ENCODE measurements around the gene SLC4A8.

The SLC4A8 gene

DNA sequence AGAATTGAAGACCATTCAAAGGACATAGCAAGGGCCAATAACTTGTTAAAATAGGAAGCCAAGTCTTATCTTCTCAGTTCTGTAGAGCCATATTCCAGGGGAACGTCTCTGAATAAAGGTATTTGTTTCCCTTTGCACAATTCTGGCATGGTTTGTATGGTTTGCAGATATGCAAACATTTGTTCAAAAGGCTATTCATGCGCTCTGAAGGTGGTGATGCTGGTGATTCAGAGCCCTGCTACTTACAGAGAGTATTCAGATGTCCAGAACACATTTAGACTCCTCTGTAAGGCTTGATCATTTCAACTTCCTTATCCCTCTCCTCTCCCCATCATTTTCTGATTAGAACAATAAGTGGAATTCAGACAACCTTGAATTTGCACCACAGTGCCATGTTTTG is 35.9 kb downstream of the SLC4A8 start:
- Histone ChIP-seq H3K4me3 (ENCODE audit: low read depth in 1 of 2, low read length in 2 of 2) (no peak overlapping the region), H3K9me3 (ENCODE audit: control insufficient read depth in 1 of 2, low read length in 2 of 2) (no peaks in the 10 kb centered on the region), H3K36me3 (ENCODE audit: control insufficient read depth in 1 of 2, insufficient read depth in 2 of 2, low read length in 2 of 2) (no peaks in the 10 kb centered on the region), H3K4me1 (ENCODE audit: control insufficient read depth in 1 of 2, insufficient read depth in 2 of 2, low read length in 2 of 2) (no peaks in the 10 kb centered on the region), H3K27me3 (ENCODE audit: low read depth, low read length) (no peaks in the 10 kb centered on the region), H3K27ac (ENCODE audit: low read length) (no peak overlapping the region)

DNA sequence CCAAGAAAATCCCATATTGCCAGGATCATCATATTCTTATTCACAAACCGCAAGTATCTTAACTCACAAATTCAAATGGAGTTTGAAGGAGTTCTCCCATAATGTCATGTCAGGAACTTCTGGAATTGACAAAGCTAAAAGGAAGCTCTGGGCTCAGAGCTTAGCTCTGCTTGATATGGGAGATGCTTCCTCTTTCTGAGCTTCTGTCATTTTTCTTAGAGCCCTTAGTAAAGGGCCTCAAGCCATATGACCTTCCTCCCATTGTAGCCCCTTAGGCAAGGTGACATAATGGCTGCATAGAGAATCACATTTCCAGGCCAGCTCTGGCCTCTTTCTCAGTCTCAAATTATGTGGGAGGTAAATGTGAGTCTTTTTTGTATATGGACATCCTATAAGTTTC is 40.9 kb downstream of the SLC4A8 start:
- Histone ChIP-seq H3K4me3 (ENCODE audit: low read depth in 1 of 2, low read length in 2 of 2) (no peak overlapping the region), H3K9me3 (ENCODE audit: control insufficient read depth in 1 of 2, low read length in 2 of 2) (no peaks in the 10 kb centered on the region), H3K36me3 (ENCODE audit: control insufficient read depth in 1 of 2, insufficient read depth in 2 of 2, low read length in 2 of 2) (no peaks in the 10 kb centered on the region), H3K4me1 (ENCODE audit: control insufficient read depth in 1 of 2, insufficient read depth in 2 of 2, low read length in 2 of 2) (no peaks in the 10 kb centered on the region), H3K27me3 (ENCODE audit: low read depth, low read length) (no peaks in the 10 kb centered on the region), H3K27ac (ENCODE audit: low read length) (no peak overlapping the region)

DNA sequence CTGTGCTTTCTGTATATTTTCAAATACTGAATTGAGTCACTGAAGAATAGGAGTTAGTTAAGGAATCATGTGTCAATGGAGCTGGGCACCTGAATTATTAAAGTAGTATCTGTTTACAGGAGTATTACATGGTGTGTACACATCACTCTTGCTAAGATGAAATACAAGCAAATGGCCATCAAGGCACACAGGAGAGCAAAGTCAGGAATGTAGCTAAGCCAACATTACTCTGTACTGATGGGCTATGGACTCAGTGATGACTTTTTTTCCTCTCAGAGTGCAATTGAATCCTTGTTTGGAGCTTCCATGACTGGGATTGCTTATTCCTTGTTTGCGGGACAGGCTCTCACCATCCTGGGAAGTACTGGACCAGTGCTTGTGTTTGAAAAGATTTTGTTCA is 45.5 kb downstream of the SLC4A8 start:
- Histone ChIP-seq H3K4me3 (ENCODE audit: low read depth in 1 of 2, low read length in 2 of 2) (no peak overlapping the region), H3K27me3 (ENCODE audit: low read depth, low read length) (no peaks in the 10 kb centered on the region), H3K4me1 (ENCODE audit: control insufficient read depth in 1 of 2, insufficient read depth in 2 of 2, low read length in 2 of 2) (no peaks in the 10 kb centered on the region), H3K9me3 (ENCODE audit: control insufficient read depth in 1 of 2, low read length in 2 of 2) (no peaks in the 10 kb centered on the region), H3K27ac (ENCODE audit: low read length) (no peak overlapping the region), H3K36me3 (ENCODE audit: control insufficient read depth in 1 of 2, insufficient read depth in 2 of 2, low read length in 2 of 2) (peaks cover 0 to under 1% of the 10 kb centered on the region in 2 donors)

DNA sequence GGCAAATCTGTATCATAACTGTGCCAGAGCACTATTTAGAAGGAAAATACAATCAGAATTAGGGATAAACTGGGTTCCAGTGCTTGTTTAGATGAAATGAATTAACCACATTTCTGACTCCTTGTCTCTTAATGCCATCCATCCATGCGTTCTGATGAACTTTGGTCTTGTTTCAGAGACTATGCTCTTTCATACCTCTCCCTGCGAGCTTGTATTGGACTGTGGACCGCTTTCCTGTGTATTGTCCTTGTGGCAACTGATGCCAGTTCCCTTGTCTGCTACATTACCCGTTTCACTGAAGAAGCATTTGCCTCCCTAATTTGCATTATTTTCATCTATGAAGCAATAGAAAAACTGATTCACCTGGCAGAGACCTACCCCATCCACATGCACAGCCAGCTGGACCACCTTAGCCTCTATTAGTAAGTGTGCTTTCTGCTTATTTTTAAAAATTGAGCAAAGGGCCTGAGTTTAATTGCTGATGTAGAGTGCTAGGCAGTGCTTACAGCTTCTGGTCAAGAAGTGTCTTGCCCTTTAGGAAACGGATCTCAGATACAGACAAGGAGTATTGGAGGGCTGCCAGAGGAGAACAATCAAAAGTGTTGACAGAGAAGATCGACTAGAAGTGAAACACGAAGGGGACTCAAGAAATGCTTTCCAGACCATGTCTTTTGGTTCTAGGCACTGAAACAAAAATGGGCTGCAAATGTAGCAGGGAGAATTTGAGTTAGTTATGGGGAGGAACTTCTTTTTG is 46.7 kb downstream of the SLC4A8 start:
- H3K9me3 ChIP-seq (ENCODE audit: control insufficient read depth in 1 of 2, low read length in 2 of 2), result no peaks in the 10 kb centered on the region
- H3K36me3 ChIP-seq (ENCODE audit: control insufficient read depth in 1 of 2, insufficient read depth in 2 of 2, low read length in 2 of 2), result peaks cover 0 to 3% of the 10 kb centered on the region in 2 donors
- H3K4me3 ChIP-seq (ENCODE audit: low read depth in 1 of 2, low read length in 2 of 2), result no peak overlapping the region
- H3K4me1 ChIP-seq (ENCODE audit: control insufficient read depth in 1 of 2, insufficient read depth in 2 of 2, low read length in 2 of 2), result no peaks in the 10 kb centered on the region
- no peaks in the 10 kb centered on the region for H3K27me3 ChIP-seq (ENCODE audit: low read depth, low read length)
- no peak overlapping the region for H3K27ac ChIP-seq (ENCODE audit: low read length)

DNA sequence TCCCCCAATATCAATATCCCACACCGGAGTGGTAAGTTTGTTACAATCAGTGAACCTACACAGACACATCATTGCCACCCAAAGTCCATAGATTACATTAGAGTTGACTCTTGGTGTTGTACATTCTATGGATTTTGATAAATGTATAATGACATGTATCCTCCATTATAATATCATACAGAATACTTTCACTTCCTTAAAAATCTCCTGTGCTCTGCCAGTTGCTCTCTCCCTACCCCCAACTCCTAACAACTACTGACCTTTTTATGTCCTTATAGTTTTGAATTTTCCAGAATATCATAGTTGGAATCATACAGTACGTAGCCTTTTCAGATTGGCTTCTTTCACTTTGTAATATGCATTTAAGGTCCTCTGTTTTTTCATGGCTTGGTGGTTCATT is 48.4 kb downstream of the SLC4A8 start:
- no peak overlapping the region for H3K4me3 ChIP-seq (ENCODE audit: low read depth in 1 of 2, low read length in 2 of 2)
- H3K36me3 ChIP-seq (ENCODE audit: control insufficient read depth in 1 of 2, insufficient read depth in 2 of 2, low read length in 2 of 2), result peaks cover 0 to 3% of the 10 kb centered on the region in 2 donors
- H3K9me3 ChIP-seq (ENCODE audit: control insufficient read depth in 1 of 2, low read length in 2 of 2), result no peaks in the 10 kb centered on the region
- H3K27ac ChIP-seq (ENCODE audit: low read length), result no peak overlapping the region
- H3K27me3 ChIP-seq (ENCODE audit: low read depth, low read length), result no peaks in the 10 kb centered on the region
- H3K4me1 ChIP-seq (ENCODE audit: control insufficient read depth in 1 of 2, insufficient read depth in 2 of 2, low read length in 2 of 2), result no peaks in the 10 kb centered on the region

DNA sequence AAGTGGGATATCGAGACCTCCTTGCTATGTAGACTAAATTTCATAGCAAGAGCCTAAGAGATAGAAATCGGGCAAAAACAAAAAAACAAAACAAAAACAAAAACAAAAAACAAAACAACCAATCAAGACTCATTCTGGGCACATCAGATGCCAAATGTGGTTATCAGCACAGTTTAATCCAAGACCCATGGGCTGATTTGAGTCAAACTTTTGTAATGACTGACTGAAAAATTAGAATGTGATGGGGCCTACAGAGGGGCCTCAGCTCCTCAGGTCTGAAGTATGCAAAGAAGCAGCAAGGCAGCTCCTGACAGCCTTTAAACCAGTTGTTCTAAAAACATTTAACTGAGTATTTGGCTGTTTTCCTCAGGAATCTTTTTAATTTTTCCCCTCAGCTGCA is 49.3 kb downstream of the SLC4A8 start:
- Histone ChIP-seq H3K27me3 (ENCODE audit: low read depth, low read length) (no peaks in the 10 kb centered on the region), H3K4me1 (ENCODE audit: control insufficient read depth in 1 of 2, insufficient read depth in 2 of 2, low read length in 2 of 2) (no peaks in the 10 kb centered on the region), H3K27ac (ENCODE audit: low read length) (no peak overlapping the region), H3K9me3 (ENCODE audit: control insufficient read depth in 1 of 2, low read length in 2 of 2) (no peaks in the 10 kb centered on the region), H3K4me3 (ENCODE audit: low read depth in 1 of 2, low read length in 2 of 2) (no peak overlapping the region), H3K36me3 (ENCODE audit: control insufficient read depth in 1 of 2, insufficient read depth in 2 of 2, low read length in 2 of 2) (peaks cover 0 to 3% of the 10 kb centered on the region in 2 donors)

GRCh38 chr12:51475543-51475942 is 50.9 kb downstream of the SLC4A8 start:
- Histone ChIP-seq H3K27ac (ENCODE audit: low read length) (no peak overlapping the region), H3K4me3 (ENCODE audit: low read depth in 1 of 2, low read length in 2 of 2) (no peak overlapping the region)

GRCh38 chr12:51480978-51481377 is 56.3 kb downstream of the SLC4A8 start:
- H3K27me3 ChIP-seq (ENCODE audit: low read depth, low read length), result no peaks in the 10 kb centered on the region
- H3K27ac ChIP-seq (ENCODE audit: low read length), result no peak overlapping the region
- H3K36me3 ChIP-seq (ENCODE audit: control insufficient read depth in 1 of 2, insufficient read depth in 2 of 2, low read length in 2 of 2), result no peaks in the 10 kb centered on the region
- H3K4me1 ChIP-seq (ENCODE audit: control insufficient read depth in 1 of 2, insufficient read depth in 2 of 2, low read length in 2 of 2), result no peaks in the 10 kb centered on the region
- H3K4me3 ChIP-seq (ENCODE audit: low read depth in 1 of 2, low read length in 2 of 2), result no peak overlapping the region
- H3K9me3 ChIP-seq (ENCODE audit: control insufficient read depth in 1 of 2, low read length in 2 of 2), result no peaks in the 10 kb centered on the region

More at GRCh38 chr12:51475543-51475942, 50.9 kb downstream of the SLC4A8 start:
- no peaks in the 10 kb centered on the region for H3K27me3 ChIP-seq (ENCODE audit: low read depth, low read length)
- no peaks in the 10 kb centered on the region for H3K9me3 ChIP-seq (ENCODE audit: control insufficient read depth in 1 of 2, low read length in 2 of 2)
- H3K4me1 ChIP-seq (ENCODE audit: control insufficient read depth in 1 of 2, insufficient read depth in 2 of 2, low read length in 2 of 2), result no peaks in the 10 kb centered on the region
- peaks cover 0 to 3% of the 10 kb centered on the region in 2 donors for H3K36me3 ChIP-seq (ENCODE audit: control insufficient read depth in 1 of 2, insufficient read depth in 2 of 2, low read length in 2 of 2)

DNA sequence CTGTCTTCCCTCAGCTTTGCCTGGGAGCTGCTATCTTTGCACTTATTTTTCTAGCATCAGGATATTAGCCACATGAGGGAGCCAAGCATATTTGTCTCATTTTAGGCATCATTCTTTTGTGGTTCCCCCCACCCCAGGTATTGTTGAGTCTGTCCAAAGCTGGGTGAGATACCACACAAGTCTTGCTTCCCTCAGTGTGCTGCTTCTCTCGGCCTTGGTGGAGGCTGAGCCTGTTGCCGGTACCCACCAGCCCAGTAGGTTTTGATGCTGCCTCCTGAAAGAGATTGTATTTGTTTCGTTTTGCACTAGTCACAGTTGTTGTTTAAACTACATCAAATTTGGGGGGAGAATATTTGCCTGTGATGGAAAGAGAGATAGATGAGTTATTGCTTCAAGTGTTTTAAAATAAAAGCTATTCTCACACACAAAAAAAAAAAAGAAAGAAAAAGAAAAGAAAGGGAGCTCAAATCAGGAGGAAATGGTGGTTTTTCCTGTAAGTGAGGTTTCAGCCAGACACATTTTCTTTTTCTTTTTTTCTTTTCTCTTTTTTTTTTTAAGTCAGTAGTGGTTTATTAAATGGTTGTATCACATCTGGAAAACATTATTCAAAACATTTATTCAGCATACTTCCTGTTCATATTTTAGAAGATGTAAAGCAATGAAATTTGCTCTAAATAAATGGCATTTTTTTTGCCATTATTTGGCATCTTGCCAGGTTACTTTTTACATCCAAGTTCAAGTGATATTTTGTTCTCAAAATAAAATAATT is 58.5 kb downstream of the SLC4A8 start:
- Histone ChIP-seq H3K9me3 (ENCODE audit: control insufficient read depth in 1 of 2, low read length in 2 of 2) (no peaks in the 10 kb centered on the region), H3K36me3 (ENCODE audit: control insufficient read depth in 1 of 2, insufficient read depth in 2 of 2, low read length in 2 of 2) (no peaks in the 10 kb centered on the region), H3K27ac (ENCODE audit: low read length) (no peak overlapping the region), H3K4me1 (ENCODE audit: control insufficient read depth in 1 of 2, insufficient read depth in 2 of 2, low read length in 2 of 2) (no peaks in the 10 kb centered on the region), H3K4me3 (ENCODE audit: low read depth in 1 of 2, low read length in 2 of 2) (no peak overlapping the region), H3K27me3 (ENCODE audit: low read depth, low read length) (no peaks in the 10 kb centered on the region)

GRCh38 chr12:51484119-51484518 is 59.5 kb downstream of the SLC4A8 start:
- Histone ChIP-seq H3K36me3 (ENCODE audit: control insufficient read depth in 1 of 2, insufficient read depth in 2 of 2, low read length in 2 of 2) (no peaks in the 10 kb centered on the region), H3K4me1 (ENCODE audit: control insufficient read depth in 1 of 2, insufficient read depth in 2 of 2, low read length in 2 of 2) (no peaks in the 10 kb centered on the region)

GRCh38 chr12:51488281-51488680 is 63.6 kb downstream of the SLC4A8 start:
- no peaks in the 10 kb centered on the region for H3K27me3 ChIP-seq (ENCODE audit: low read depth, low read length)
- H3K4me1 ChIP-seq (ENCODE audit: control insufficient read depth in 1 of 2, insufficient read depth in 2 of 2, low read length in 2 of 2), result no peaks in the 10 kb centered on the region
- no peak overlapping the region for H3K27ac ChIP-seq (ENCODE audit: low read length)
- H3K4me3 ChIP-seq (ENCODE audit: low read depth in 1 of 2, low read length in 2 of 2), result no peak overlapping the region
- H3K9me3 ChIP-seq (ENCODE audit: control insufficient read depth in 1 of 2, low read length in 2 of 2), result no peaks in the 10 kb centered on the region
- H3K36me3 ChIP-seq (ENCODE audit: control insufficient read depth in 1 of 2, insufficient read depth in 2 of 2, low read length in 2 of 2), result no peaks in the 10 kb centered on the region

More at GRCh38 chr12:51484119-51484518, 59.5 kb downstream of the SLC4A8 start:
- Histone ChIP-seq H3K9me3 (ENCODE audit: control insufficient read depth in 1 of 2, low read length in 2 of 2) (no peaks in the 10 kb centered on the region), H3K27ac (ENCODE audit: low read length) (no peak overlapping the region), H3K27me3 (ENCODE audit: low read depth, low read length) (no peaks in the 10 kb centered on the region), H3K4me3 (ENCODE audit: low read depth in 1 of 2, low read length in 2 of 2) (no peak overlapping the region)

Measured in muscle layer of duodenum (tissue), 2 donors.